ENCODE data around the gene XRCC4.
"Not testable (repeated sequence)": the region's sequence is repeated elsewhere in the genome, so short reads cannot be mapped to it uniquely, and the experiment has no call there.

Gene XRCC4

DNA sequence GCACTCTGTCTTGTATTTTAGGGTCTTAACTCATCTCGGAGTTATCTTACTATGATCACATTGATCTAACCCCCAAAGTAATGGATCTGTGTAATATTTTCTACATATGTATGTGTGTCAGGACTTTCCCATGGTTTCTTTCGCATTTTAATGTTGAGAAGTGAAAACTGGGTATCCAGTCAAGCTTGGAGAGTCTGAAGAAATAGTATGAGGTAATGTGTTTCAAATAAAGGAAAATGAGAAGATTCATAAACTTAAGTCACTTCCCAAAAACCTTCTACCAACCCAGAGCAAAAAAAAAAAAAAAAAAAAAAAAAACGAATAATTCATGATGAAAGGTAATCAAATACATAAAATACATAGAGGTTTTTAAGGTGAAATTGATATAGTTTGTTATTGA, 206.4 kb downstream of the XRCC4 start:
- FAIRE-seq: no peak

DNA sequence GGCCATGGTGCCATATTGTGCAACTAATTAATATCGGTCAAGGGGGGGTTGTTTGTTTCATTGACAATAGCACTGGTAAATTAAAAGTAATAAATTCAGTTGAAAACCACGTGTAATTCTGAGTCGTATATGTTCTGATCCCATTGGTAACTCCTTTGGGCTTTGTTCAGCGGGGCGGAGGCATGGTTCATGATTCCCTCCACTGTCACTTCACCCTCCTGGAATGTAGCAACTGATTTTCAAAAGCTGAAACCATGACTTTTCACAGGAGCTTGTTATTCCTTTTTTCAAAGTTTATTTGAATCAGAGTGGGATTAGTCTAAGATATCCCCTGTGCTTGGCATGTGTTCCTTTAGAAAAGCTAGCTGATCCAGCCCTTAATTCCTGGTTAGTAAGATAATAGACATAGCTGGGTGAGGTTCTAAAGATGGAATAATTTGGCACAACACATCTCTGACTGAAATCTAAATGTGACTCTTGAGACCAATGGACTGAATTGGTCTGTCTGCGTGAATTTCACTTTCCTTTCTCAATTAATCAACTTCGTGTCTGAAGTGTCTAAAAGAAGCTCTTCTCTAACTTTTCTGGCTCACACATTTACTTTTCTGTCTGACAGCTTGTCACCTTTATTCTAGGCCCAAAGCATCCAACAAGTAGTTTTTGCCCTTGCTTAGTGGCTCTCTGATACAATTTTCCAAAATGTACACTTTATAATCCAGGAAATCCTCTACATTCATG, 208.5 kb downstream of the XRCC4 start:
- FAIRE-seq: no peak

DNA sequence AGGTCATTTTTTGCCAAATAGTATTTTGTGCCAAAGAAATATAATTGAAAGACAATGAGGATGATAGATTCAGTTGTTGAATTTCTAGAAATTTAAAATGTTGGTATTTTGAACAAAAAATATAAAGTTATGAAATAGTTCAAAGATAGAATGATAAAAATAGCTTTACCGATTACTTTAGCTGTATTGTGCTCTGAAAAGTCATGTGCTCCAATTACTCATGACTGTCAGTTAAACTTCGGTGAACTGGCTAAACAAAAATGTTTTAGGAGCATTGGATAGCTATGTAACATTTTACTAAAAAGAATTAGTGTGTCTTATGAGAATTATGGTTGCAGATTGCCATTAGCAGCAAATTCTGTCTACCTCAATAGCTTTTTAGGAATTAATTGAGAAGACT, 216.9 kb downstream of the XRCC4 start:
- no peak for FAIRE-seq

DNA sequence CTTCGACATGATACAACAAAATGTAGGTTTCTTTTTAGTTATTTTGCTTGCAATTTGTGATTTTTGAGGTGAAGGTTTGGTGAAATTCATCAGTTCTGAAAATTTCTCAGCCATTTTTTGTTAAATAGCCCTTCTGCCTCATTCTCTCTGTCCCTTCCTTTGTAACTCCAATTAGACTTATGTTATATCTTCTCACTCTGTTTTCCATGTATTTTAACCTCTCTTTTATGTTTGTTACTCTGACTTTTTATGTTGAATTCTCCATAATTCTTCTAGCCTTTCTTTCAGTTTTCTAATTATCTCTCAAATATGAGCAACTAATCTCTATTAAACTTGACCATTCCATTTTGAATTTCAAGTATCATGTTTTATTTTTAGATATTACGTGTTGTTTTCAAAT, 222.0 kb downstream of the XRCC4 start:
- FAIRE-seq: no peak

DNA sequence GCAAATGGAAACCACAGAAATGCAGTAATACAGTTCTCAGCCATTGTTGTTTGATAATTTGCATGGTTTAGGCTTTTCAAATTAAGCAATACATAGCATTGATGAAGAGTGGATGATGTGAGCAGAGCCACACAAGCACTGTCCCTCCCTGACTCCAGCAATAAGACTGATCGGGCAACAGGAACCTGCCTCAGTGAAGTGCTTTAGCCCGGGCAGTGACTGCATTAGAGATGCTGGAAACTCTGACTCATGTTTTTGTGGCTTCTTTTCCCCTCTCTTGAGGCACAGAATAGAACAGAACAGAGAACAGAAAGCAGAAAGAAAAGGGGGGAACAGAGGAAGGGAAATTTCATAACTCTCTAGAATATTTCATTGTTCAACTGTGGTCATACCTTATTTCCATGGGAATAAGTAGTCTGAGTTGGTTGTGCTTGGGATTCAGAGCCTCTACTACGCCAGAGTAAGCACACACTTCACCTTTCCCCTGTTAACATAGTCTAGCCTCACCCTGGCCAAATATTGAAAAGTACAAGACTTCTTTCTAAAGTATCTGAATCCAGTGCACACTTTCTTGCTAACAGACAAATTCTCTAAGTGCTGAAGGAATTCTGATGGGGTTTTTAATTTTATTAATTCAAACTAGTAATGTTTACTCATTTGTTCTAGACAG, 229.4 kb downstream of the XRCC4 start:
- FAIRE-seq: no peak

DNA sequence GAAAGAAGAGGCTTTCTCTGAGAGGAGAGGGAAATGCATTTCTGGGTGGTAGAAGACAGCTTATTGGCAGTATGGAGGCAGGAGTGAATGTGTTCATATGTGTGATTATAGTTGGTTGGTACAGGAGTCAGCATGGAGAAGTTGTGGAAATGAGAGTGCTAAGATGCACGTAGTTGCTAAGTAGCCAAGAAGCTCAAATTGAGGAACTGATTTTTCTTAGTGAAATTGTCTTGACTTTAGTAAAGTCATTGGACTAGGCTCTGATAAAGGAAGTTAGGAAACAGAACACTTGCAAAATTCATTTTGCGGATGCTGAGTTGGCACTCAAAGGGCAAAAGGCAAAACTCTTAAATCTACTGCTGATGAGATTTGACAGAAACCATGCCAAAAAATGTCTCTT, 235.3 kb downstream of the XRCC4 start:
- FAIRE-seq: no peak

DNA sequence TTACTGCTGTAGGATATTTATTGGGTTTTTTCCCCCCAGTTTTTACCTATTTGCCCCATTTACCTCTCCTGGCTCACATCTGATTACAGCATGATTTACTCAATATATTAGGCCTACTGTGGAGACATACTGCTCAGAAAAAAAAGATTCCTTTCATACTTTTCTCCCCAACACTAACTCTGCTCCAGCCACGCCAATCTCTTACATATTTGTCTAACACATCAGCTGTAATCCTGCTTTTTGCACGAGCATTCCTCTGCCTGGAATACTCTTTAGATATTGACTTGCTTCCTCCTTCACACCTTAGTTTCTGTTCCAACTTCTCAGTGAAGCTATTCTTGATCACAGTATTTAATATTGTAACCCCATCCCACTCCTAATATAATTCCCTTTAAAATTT, 236.1 kb downstream of the XRCC4 start:
- FAIRE-seq: no peak

DNA sequence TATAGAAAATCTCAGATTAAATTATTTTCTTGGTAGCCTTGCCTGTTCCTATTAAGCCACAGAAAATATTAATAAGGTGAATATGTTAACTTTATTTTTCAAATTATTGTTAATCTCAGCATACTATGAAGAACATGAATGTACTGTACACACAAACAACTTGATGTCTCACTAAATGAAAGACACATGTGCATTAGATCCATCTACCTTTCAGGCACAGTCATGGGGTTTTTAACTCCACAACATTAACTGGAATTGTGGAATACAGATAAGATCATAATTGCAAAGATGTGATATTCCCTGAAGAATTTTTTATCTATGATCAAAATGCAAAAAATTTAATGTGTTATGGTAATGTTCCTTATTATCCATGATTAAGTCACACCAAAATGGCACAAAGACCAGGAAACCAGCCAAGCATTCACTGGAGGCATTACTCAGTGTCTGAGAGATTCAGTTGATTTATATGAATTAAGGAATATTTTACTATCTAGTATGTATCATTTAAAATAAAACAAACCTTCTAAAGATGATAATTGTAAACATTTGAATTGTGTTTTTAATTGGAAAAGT, 244.2 kb downstream of the XRCC4 start:
- FAIRE-seq: peak; percentile 39

DNA sequence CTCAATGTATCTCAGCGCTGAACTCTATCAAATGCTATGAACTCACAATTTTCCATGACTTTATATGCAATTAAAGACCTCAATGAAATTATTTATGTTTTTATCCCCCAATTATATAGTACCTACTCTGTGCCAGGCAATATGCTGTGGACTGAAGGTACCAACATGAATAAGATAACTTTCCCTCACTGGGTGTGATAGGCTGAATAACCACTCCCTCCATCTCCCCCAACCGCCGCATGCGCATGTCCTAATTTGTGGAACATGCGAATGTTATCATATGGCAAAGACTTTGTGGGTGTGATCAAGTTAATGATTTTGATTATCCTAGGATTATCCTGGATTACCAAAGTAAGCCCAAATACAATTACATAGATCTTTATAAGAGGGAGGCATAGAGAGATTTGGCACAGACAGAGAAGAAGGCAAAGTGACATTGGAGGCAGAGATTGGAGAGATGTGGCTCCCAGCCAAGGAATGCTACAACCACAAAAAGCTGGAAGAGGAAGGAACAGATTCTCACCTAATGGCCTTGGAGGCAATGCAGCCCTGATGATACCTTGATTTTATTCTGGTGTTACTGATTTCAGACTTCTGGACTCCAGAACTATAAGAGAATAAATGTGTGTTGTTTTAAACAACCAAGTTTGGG, 245.1 kb downstream of the XRCC4 start:
- FAIRE-seq: no peak

DNA sequence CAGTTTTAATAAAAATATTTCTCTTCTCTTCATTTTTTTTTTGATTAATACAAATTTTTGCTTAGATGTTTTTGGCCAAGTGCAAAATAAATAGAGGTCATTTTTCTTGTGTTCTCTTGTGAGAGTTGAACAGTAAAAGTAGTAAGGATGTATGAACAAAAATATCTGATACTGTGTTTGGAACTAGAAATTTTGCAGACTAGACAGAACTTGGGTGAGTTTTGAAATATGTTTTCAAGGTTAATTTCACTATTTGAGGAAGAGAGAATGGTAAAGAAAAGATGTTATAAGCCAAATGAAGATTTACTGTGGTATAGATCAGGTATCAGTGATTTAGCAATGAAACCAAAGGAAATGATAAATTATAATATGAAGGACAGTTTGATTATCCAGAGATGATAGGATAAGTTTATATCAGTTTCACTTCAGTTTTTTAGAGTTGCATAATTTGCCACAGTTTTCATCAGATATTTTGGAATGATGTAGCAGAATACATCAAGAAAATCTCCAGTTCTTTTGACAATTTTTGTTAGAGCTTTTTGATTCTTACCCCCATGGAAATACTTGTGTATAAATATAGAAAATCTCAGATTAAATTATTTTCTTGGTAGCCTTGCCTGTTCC, 246.3 kb downstream of the XRCC4 start:
- peak; percentile 27 for FAIRE-seq

DNA sequence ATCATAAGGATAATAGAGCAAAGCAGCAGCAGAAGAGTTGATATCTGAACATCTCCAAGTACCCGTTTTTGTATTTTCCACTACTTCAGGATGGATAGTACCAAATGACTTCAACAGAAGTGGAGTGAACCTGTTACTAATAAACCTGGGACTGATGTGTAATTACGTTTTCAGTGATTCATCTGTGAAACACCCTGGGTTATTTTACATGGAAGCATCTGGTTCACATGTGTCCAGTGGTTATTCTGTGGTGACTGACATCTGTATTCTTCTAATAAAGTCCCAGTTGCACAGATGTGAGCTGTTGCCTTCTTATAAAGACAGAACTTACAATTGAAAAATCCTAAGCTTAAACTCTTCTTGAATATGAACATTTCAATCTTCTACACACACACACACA, 254.5 kb downstream of the XRCC4 start:
- FAIRE-seq: no peak

DNA sequence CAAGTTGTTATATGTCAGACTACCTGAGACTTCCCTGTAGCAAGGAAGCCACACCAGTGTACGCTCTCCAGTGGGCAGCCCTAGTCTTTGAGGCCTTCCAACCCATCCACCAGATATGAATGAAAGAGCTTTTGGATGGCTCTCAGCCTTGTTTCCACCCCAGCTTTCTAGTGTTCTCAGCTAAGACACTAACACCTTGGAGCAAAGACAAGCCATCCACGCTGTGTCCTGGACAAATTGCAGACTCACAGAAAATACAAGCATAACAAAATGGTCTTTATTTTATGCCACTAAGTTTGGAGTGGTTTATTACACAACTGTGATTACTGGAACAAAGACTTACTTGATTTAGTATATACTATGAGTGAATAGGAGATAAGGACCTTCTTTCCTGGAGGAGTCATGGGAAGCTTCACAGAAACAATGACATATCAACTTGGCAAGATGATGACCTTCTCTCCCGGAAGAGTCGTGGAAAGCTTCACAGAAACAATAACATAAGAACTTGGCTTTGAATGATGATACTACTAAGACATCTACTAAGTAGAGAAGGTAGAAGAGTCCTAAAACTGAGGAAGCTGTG, 260.2 kb downstream of the XRCC4 start:
- no peak for FAIRE-seq

DNA sequence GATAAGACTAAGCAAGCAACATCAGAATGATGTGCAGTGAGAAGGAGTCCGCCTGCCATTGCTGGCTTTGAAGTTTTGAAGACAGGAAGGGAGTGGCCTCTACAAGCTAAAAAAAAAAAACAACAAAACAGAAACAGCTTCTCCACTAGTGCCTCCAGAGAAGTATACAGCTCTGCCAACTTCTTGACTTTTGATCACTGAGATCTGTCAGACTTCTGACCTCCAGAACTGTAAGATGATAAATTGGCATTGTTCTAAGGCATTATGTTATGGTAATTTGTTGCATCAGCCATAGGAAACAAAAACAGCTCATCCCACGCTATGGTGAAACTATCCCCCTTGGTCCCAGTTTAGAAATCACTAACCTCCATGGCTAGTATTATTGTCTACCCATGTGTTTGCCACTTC, 263.2 kb downstream of the XRCC4 start:
- no peak for FAIRE-seq

DNA sequence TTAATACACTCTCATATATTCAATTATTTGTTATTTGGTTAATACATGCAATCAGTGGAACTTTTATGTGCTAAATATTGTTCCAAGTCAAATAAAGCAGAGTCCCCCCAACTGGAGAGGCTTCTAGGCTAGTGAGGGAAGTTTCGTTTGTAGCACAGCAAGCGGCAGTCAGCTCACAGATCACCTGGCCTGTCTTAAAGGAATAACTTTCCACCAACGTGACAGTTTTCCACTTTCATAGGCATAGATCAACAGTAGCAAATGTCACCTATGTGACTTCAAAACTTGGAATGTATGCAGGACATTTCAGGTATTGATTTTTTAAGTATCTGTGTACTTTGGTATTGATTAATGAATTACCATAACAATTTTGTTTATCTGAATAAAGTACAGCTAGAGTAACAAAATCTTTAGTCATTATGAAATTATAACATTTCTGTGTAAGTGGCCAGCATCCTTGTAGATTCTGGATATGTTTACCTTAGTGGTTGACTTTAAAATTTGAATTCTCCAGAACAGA, 264.5 kb downstream of the XRCC4 start:
- no peak for FAIRE-seq

DNA sequence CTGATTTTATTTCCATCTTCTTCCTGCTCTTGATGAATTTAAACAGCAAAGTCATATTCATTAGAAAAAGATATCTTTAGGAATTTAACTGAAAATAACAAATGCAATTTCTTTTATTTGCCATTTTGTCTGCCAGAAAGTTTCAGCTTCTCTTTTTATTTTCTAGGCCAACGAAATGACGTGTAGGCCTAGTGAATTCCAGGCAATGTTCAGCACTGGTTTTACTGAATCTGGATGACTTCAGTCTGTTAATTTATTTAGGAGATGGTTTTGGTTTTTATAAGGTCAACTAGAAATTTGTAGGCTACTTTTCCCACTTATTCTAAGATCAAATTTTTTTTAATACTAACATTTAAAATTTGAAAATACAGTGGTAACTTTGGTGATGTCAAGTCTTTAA, 265.1 kb downstream of the XRCC4 start:
- FAIRE-seq: no peak

DNA sequence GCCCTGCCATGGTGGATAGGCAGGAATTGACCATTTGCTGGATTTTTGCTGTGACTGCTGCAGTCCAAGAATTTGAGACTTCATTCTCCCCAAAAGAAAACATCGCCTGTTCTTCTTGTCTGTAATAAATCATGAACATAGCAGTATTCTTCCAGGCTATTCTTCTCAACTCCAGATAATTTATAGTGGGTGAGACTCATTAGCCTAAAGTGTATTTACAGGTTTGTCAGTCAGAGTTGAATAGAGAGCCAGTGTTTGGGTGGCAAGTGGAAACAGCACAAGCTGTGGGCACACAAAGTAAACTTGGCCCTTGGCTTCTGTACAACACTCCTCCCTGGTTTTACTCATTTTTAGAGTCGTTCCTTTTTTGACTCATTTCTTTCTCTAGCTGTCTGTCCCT, 266.0 kb downstream of the XRCC4 start:
- FAIRE-seq: no peak

DNA sequence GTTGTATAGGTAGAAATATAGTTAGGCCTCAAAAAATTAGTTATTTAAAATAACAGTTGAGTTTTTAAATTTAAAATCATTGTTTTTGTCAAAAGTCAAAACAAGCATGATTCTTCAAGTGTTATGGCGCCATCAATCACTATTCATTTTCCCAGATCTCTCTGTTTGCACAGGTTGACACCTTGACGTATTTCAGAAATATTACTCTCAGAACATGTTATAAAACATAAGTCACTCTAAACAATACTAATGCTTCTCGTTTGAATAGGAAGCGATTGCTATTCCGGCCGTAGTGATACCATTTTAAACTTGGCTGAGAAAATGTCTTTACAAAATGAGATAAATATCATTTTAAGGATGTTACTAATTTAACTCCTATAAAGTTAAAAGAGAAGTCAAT, 268.1 kb downstream of the XRCC4 start:
- no peak for FAIRE-seq

DNA sequence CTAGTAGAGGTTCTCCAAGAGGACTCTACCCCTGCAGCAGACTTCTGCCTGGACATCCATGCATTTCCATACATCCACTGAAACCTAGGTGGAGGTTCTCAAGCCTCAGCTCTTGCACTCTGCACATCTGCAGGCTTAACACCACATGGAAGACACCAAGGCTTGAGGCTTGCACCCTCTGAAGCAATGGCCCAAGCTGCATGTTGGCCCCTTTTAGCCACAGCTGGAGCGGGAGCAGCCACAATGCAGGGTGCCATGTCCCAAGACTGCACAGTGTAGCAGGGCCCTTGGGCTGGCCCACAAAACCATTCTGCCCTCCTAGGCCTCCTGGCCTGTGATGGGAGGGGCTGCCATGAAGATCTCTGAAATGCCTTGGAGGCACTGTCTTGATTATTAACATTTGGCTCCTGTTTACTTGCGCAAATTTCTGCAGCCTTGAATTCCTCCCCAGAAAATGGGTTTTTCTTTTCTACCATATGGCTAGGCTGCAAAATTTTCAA, 271.0 kb downstream of the XRCC4 start:
- no peak for FAIRE-seq

DNA sequence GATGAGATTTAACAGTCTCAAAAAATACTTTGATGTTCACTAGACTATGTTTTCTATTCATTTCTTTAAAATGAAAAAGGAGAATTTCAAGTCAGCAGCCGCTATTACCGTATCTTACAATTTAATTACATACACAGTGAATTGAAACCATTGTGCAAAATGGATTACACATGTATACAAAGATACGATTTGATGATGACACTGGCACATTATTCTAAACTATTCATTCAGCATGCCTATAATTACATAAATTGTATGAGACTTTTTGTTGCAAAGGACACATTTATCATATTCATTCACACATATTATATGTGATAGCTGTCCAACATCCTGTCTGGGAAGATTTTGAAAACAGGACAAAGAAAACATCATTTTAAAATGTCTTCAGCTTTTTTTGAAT, 275.9 kb downstream of the XRCC4 start:
- FAIRE-seq: no peak

DNA sequence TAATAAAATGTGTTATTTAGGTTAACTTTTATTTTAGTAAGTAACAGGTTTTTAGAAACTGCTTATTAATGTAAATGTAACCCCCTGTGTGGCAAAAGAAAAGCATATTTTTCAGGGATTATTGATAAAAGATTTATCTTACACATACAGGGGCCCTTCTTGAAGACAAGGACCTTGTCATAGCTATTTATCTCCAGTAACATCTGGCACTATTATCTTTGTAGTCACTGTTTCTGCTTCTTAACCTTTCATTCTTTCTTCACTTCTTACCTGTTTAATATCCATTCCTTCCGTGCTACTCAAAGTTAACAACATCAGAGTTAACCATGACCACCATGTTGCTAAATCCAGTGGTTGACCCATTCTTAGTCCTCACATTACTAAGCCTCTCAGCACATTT, 276.4 kb downstream of the XRCC4 start:
- no peak for FAIRE-seq

DNA sequence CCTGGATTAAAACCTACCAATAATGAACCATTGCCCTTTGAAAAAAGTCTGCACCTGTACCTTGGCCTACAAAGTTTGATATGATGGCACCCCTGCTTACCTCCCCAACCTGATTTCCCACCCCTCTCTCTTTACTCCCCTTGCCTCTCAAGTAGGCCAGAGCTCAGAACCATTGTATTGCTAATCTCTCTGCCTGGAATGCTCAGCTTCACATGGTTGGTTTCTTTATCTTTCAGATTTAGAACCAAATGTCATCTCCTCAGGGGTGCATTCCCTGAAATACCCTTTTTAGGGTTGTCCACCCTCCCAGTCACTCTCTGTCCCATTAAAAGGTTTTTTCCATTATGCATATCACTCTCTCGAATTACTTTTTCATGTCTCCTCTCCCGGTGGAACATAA, 277.6 kb downstream of the XRCC4 start:
- FAIRE-seq: no peak

DNA sequence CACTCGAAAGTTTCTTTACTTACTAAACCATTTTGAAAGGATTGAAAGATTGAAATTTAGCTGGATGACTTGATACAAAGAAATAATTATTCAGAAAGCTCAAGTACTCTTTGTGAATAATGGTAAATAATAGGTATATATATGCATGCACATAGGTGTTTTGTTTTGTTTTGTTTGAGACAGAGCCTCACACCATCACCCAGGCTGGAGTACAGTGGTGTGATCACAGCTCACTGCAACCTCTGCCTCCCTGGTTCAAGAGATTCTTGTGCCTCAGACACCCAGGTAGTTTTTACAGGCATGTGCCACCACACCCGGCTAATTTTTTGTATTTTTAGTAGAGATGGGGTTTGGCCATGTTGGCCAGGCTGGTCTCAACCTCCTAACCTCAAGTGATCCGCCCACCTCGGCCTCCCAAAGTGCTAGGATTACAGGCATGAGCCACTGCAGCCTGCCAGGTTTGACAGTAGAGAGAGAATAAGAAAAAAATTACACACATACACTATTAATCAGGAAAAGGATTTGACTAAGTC, 278.2 kb downstream of the XRCC4 start:
- not testable (repeated sequence) for FAIRE-seq
